Measurements from ENCODE around the gene EXOSC7. TPM values are rescaled to one million over a fixed set of nuclear protein-coding genes. Genes with fewer than 3 reads are reported as not detected.

EXOSC7 gene
- total and polyA plus RNA-seq, 2 donors (not counting 1 experiment from before 2014, with no cell fraction given) = 25.5 to 40.0 TPM

GRCh38 chr3:45055411-45056143, 79.5 kb downstream of the EXOSC7 start:
- POLR2A ChIA-PET = no interaction called here
- intact Hi-C loops (cut with micrococcal nuclease) = no loop called here
- no peak for ATAC-seq (ENCODE audit: low read depth)

More at GRCh38 chr3:45055411-45056143, 79.5 kb downstream of the EXOSC7 start:
- H3K9me3 Mint-ChIP-seq (ENCODE audit: insufficient read depth) = no peaks in the 10 kb centered on the region
- CTCF ChIA-PET = interaction anchor here (0.6 to 4.5 kb wide), 6 partner anchors 9 to 811 kb away, joined by 3 to 33 read pairs (median 4); no protein-coding TSS in a partner anchor
- peaks cover 0 to 4% (median 0%) of the 10 kb centered on the region in 4 experiments for H3K27me3 ChIP-seq (replicated peaks in 1 of 4; ENCODE audit: control extremely low read depth in 1 of 4, control insufficient read depth in 3 of 4, insufficient read depth in 4 of 4, low read length in 3 of 4)
- no peaks in the 10 kb centered on the region for H3K9me3 ChIP-seq (ENCODE audit: control extremely low read depth in 1 of 3, control insufficient read depth in 2 of 3, insufficient read depth in 1 of 3, low read length in 2 of 3)
- H3K27me3 Mint-ChIP-seq = peaks cover 34% of the 10 kb centered on the region
- H3K27ac Mint-ChIP-seq = no peak overlapping the region
- H3K9ac ChIP-seq (ENCODE audit: low read length) = no peak overlapping the region
- H4K20me1 ChIP-seq (ENCODE audit: control insufficient read depth, insufficient read depth, low read length, poor library complexity, severe bottlenecking) = no peaks in the 10 kb centered on the region
- no peaks in the 10 kb centered on the region for H3K4me1 Mint-ChIP-seq
- H2AFZ ChIP-seq (ENCODE audit: insufficient read depth, low read depth, low read length, poor library complexity, severe bottlenecking) = no peak overlapping the region
- no peak overlapping the region for H3K27ac ChIP-seq (ENCODE audit: low read length in 2 of 2)
- H3K79me2 ChIP-seq (ENCODE audit: control insufficient read depth, insufficient read depth, low read length) = no peaks in the 10 kb centered on the region
- TF ChIP-seq CTCF (IDR thresholded peaks at IDR 0.05) = no peak
- TF ChIP-seq EZH2 (IDR thresholded peaks at IDR 0.05; ENCODE audit: borderline replicate concordance, insufficient read depth, low read depth, low read length, poor library complexity, severe bottlenecking) = no peak
- WGBS (ENCODE audit: insufficient coverage) = 50% methylated on average over 2 of the region's 7 CpGs
- no peak overlapping the region for H3K4me3 ChIP-seq (ENCODE audit: control extremely low read depth in 1 of 5, extremely low read depth in 1 of 5, insufficient read depth in 1 of 5, low read depth in 2 of 5, low read length in 4 of 5)
- H3K4me3 Mint-ChIP-seq = no peak overlapping the region
- no peaks in the 10 kb centered on the region for H3K4me1 ChIP-seq (ENCODE audit: control insufficient read depth in 2 of 2, insufficient read depth in 2 of 2, low read length in 2 of 2)
- DNase-seq = no peak
- no peaks in the 10 kb centered on the region for H3K36me3 ChIP-seq (replicated peaks in 1 of 2; ENCODE audit: control extremely low read depth in 1 of 2, control insufficient read depth in 1 of 2, extremely low read depth in 1 of 2, insufficient read depth in 2 of 2, low read length in 1 of 2)
- no peak overlapping the region for H3K4me2 ChIP-seq (replicated peaks; ENCODE audit: low read depth, low read length, poor library complexity, severe bottlenecking)
